Measurements from ENCODE around the gene LIPI. TPM values are rescaled to one million over a fixed set of nuclear protein-coding genes. Genes with fewer than 3 reads are reported as not detected.

Gene LIPI
- total RNA-seq, 2 experiments from 2014 or later = not detected

- ATAC-seq (no peak), DNase-seq (no peak)
- Mint-ChIP-seq H3K27me3 (ENCODE audit: low read depth) (no peaks in the 10 kb centered on the region), H3K27ac (no peak overlapping the region), H3K4me1 (ENCODE audit: low read depth) (peaks cover 2% of the 10 kb centered on the region), H3K4me3 (no peak overlapping the region), H3K36me3 (ENCODE audit: low read depth) (peaks cover 16% of the 10 kb centered on the region), H3K9me3 (ENCODE audit: insufficient read depth) (peaks cover 3% of the 10 kb centered on the region)
- ChIA-PET POLR2A (no interaction called here), CTCF (no interaction called here)
Observed at GRCh38 chr21:14084068-14084501, 126.7 kb downstream of the LIPI start.

- POLR2A ChIA-PET = no interaction called here
- peaks cover 13% of the 10 kb centered on the region for H3K36me3 Mint-ChIP-seq (ENCODE audit: low read depth)
Observed at GRCh38 chr21:14080764-14081096, 130.0 kb downstream of the LIPI start.

GRCh38 chr21:14080040-14080763 lies 130.6 kb downstream of the LIPI start:
- Mint-ChIP-seq H3K27me3 (ENCODE audit: low read depth) (no peaks in the 10 kb centered on the region), H3K4me3 (no peak overlapping the region), H3K36me3 (ENCODE audit: low read depth) (peaks cover 14% of the 10 kb centered on the region), H3K27ac (no peak overlapping the region), H3K9me3 (ENCODE audit: insufficient read depth) (peaks cover 29% of the 10 kb centered on the region), H3K4me1 (ENCODE audit: low read depth) (no peaks in the 10 kb centered on the region)
- no peak for ATAC-seq
- ChIA-PET POLR2A (no interaction called here), CTCF (no interaction called here)
- DNase-seq = no peak

More at GRCh38 chr21:14080764-14081096, 130.0 kb downstream of the LIPI start:
- CTCF ChIA-PET = no interaction called here
- no peak overlapping the region for H3K4me3 Mint-ChIP-seq
- H3K27me3 Mint-ChIP-seq (ENCODE audit: low read depth) = no peaks in the 10 kb centered on the region
- H3K4me1 Mint-ChIP-seq (ENCODE audit: low read depth) = no peaks in the 10 kb centered on the region
- H3K27ac Mint-ChIP-seq = no peak overlapping the region
- no peak for ATAC-seq
- H3K9me3 Mint-ChIP-seq (ENCODE audit: insufficient read depth) = peaks cover 24% of the 10 kb centered on the region
- no peak for DNase-seq

GRCh38 chr21:14078746-14079375 lies 131.9 kb downstream of the LIPI start:
- Mint-ChIP-seq H3K4me1 (ENCODE audit: low read depth) (no peaks in the 10 kb centered on the region), H3K27me3 (ENCODE audit: low read depth) (no peaks in the 10 kb centered on the region), H3K9me3 (ENCODE audit: insufficient read depth) (peaks cover 30% of the 10 kb centered on the region), H3K36me3 (ENCODE audit: low read depth) (peaks cover 10% of the 10 kb centered on the region), H3K4me3 (no peak overlapping the region), H3K27ac (no peak overlapping the region)
- DNase-seq (no peak), ATAC-seq (no peak)
- POLR2A ChIA-PET = no interaction called here
- CTCF ChIA-PET = no interaction called here

GRCh38 chr21:14076143-14076806 lies 134.5 kb downstream of the LIPI start:
- CTCF ChIA-PET = no interaction called here
- Mint-ChIP-seq H3K9me3 (ENCODE audit: insufficient read depth) (peaks cover 27% of the 10 kb centered on the region), H3K4me1 (ENCODE audit: low read depth) (no peaks in the 10 kb centered on the region), H3K27me3 (ENCODE audit: low read depth) (no peaks in the 10 kb centered on the region), H3K4me3 (no peak overlapping the region), H3K36me3 (ENCODE audit: low read depth) (peaks cover 7% of the 10 kb centered on the region), H3K27ac (no peak overlapping the region)
- ATAC-seq (no peak), DNase-seq (no peak)
- POLR2A ChIA-PET = no interaction called here

- H3K4me3 Mint-ChIP-seq = no peak overlapping the region
- POLR2A ChIA-PET = no interaction called here
- DNase-seq = no peak
Observed at GRCh38 chr21:14075346-14076142, 135.2 kb downstream of the LIPI start.

GRCh38 chr21:14074177-14074576 lies 136.6 kb downstream of the LIPI start:
- Mint-ChIP-seq H3K4me1 (ENCODE audit: low read depth) (no peaks in the 10 kb centered on the region), H3K9me3 (ENCODE audit: insufficient read depth) (peaks cover 27% of the 10 kb centered on the region), H3K36me3 (ENCODE audit: low read depth) (peaks cover 7% of the 10 kb centered on the region), H3K27me3 (ENCODE audit: low read depth) (no peaks in the 10 kb centered on the region), H3K4me3 (no peak overlapping the region), H3K27ac (no peak overlapping the region)
- CTCF ChIA-PET = no interaction called here
- ATAC-seq = no peak
- POLR2A ChIA-PET = no interaction called here
- no peak for DNase-seq

More at GRCh38 chr21:14075346-14076142, 135.2 kb downstream of the LIPI start:
- CTCF ChIA-PET = no interaction called here
- no peaks in the 10 kb centered on the region for H3K27me3 Mint-ChIP-seq (ENCODE audit: low read depth)
- peaks cover 27% of the 10 kb centered on the region for H3K9me3 Mint-ChIP-seq (ENCODE audit: insufficient read depth)
- ATAC-seq = no peak
- no peaks in the 10 kb centered on the region for H3K4me1 Mint-ChIP-seq (ENCODE audit: low read depth)
- H3K27ac Mint-ChIP-seq = no peak overlapping the region
- peaks cover 7% of the 10 kb centered on the region for H3K36me3 Mint-ChIP-seq (ENCODE audit: low read depth)

- ATAC-seq (no peak), DNase-seq (no peak)
- Mint-ChIP-seq H3K9me3 (ENCODE audit: insufficient read depth) (peaks cover 24% of the 10 kb centered on the region), H3K27me3 (ENCODE audit: low read depth) (no peaks in the 10 kb centered on the region), H3K4me3 (no peak overlapping the region), H3K4me1 (ENCODE audit: low read depth) (no peaks in the 10 kb centered on the region), H3K36me3 (ENCODE audit: low read depth) (peaks cover 7% of the 10 kb centered on the region), H3K27ac (no peak overlapping the region)
- ChIA-PET POLR2A (no interaction called here), CTCF (no interaction called here)
Observed at GRCh38 chr21:14073615-14074014, 137.1 kb downstream of the LIPI start.

- Mint-ChIP-seq H3K4me3 (no peak overlapping the region), H3K9me3 (ENCODE audit: insufficient read depth) (peaks cover 20% of the 10 kb centered on the region), H3K4me1 (ENCODE audit: low read depth) (no peaks in the 10 kb centered on the region), H3K27ac (no peak overlapping the region), H3K36me3 (ENCODE audit: low read depth) (peaks cover 5% of the 10 kb centered on the region), H3K27me3 (ENCODE audit: low read depth) (no peaks in the 10 kb centered on the region)
- ChIA-PET CTCF (no interaction called here), POLR2A (no interaction called here)
- DNase-seq (no peak), ATAC-seq (no peak)
Observed at GRCh38 chr21:14072761-14073535, 137.8 kb downstream of the LIPI start.

- POLR2A ChIA-PET = no interaction called here
- no peak overlapping the region for H3K27ac Mint-ChIP-seq
- no peaks in the 10 kb centered on the region for H3K27me3 Mint-ChIP-seq (ENCODE audit: low read depth)
- no peak for DNase-seq
- no peak overlapping the region for H3K4me3 Mint-ChIP-seq
- ATAC-seq = no peak
- CTCF ChIA-PET = no interaction called here
- peaks cover 14% of the 10 kb centered on the region for H3K9me3 Mint-ChIP-seq (ENCODE audit: insufficient read depth)
- H3K36me3 Mint-ChIP-seq (ENCODE audit: low read depth) = peaks cover 5% of the 10 kb centered on the region
- no peaks in the 10 kb centered on the region for H3K4me1 Mint-ChIP-seq (ENCODE audit: low read depth)
Observed at GRCh38 chr21:14071902-14072734, 138.6 kb downstream of the LIPI start.

- ChIA-PET CTCF (no interaction called here), POLR2A (no interaction called here)
- Mint-ChIP-seq H3K4me3 (no peak overlapping the region), H3K27ac (no peak overlapping the region), H3K9me3 (ENCODE audit: insufficient read depth) (peaks cover 8% of the 10 kb centered on the region), H3K36me3 (ENCODE audit: low read depth) (peaks cover 2% of the 10 kb centered on the region), H3K27me3 (ENCODE audit: low read depth) (no peaks in the 10 kb centered on the region), H3K4me1 (ENCODE audit: low read depth) (no peaks in the 10 kb centered on the region)
- ATAC-seq (no peak), DNase-seq (no peak)
Observed at GRCh38 chr21:14070968-14071367, 139.8 kb downstream of the LIPI start.
